HepG2 (cell line): Measurements from ENCODE around the gene DDX20. TPM values are rescaled to one million over a fixed set of nuclear protein-coding genes. Genes with fewer than 3 reads are reported as not detected.
A peak's percentile ranks its signal among the peaks of the same experiment; 100 is the strongest.

Experiments used
- ATAC-seq: fragments of 200-7000 bp; cut with Tn5 transposase; 3 replicates; pipeline ENCODE4 v1.9.1; 2020; ENCODE audit warnings: mild to moderate bottlenecking, moderate library complexity
- BruUV-seq: library from RNA; stranded (reverse); fragments of 400-500 nt; replicated peaks from 2 replicates; lab custom pipeline; 2021; lab: Mats Ljungman, UMichigan
- CTCF ChIA-PET: fragments of 300-600 bp; formaldehyde crosslinking; extraction: SDS; loops from one replicate; lab custom pipeline; 2021; ENCODE audit warnings: low total read pairs, inconsistent platforms, low intra/inter-chr PET ratio; lab: Yijun Ruan, JAX
- POLR2A ChIA-PET: fragments of 350-600 bp; sonication (Branson Sonifier 250); formaldehyde crosslinking; loops from one replicate; lab custom pipeline; 2020; ENCODE audit warnings: antibody characterized with exemption, inconsistent platforms; lab: Yijun Ruan, JAX
- DNase-seq: peaks from one replicate; pipeline ENCODE4 v3.0.0-alpha.2; 2015; ENCODE audit warnings: low spot score
- FAIRE-seq: peaks from 3 replicates; lab custom pipeline; 2011; peaks lifted over from hg19 to GRCh38; lab: Jason Lieb, UNC
- H2AFZ ChIP-seq: one replicate; pipeline ENCODE4 v1.6.1; 2011; ENCODE audit warnings: low read length, inconsistent platforms
- H3K27ac ChIP-seq: fragments of 300-600 bp; 3 replicates; pipeline ENCODE4 v1.8.0; 2011; ENCODE audit warnings: mixed run types, mild to moderate bottlenecking, mixed read lengths, low read length, inconsistent platforms; ENCODE audit not compliant: insufficient read depth; ENCODE audit errors: extremely low read length
- H3K27me3 ChIP-seq, 2 experiments: fragments of 200-600 bp in 1 of 2; 2 replicates in 1 of 2; 3 replicates in 1 of 2; pipeline versions ENCODE4 v1.6.0 to v1.8.0; 2011; ENCODE audit warnings: low read length in 2 of 2, mild to moderate bottlenecking in 2 of 2, moderate library complexity in 2 of 2, inconsistent platforms in 1 of 2; ENCODE audit not compliant: insufficient read depth in 2 of 2, control insufficient read depth in 1 of 2
- H3K36me3 ChIP-seq, 2 experiments: fragments of 200-600 bp in 1 of 2; replicated peaks in 1 of 2; 2 replicates in 1 of 2; 3 replicates in 1 of 2; pipeline versions ENCODE4 v1.5.1 to v1.8.0; 2011; ENCODE audit warnings: low read length in 2 of 2, inconsistent platforms in 1 of 2; ENCODE audit not compliant: insufficient read depth in 2 of 2, control insufficient read depth in 1 of 2
- H3K4me1 ChIP-seq: 2 replicates; pipeline ENCODE4 v1.5.1; 2012; ENCODE audit warnings: low read length, inconsistent platforms; ENCODE audit not compliant: insufficient read depth
- H3K4me2 ChIP-seq: 2 replicates; pipeline ENCODE4 v1.6.0; 2011; ENCODE audit warnings: low read depth, low read length, inconsistent platforms
- H3K4me3 ChIP-seq, 3 experiments: fragments of 200-600 bp in 1 of 3; sonication (generic), shearing (Covaris generic) in 1 of 3; replicated peaks in 1 of 3; 2 replicates each; pipeline ENCODE4 v1.5.1; 2011 to 2016; ENCODE audit warnings: low read length in 3 of 3, inconsistent platforms in 2 of 3, low read depth in 2 of 3, mild to moderate bottlenecking in 2 of 3, control low read depth in 1 of 3, mixed read lengths in 1 of 3; ENCODE audit not compliant: insufficient read depth in 1 of 3
- H3K79me2 ChIP-seq: one replicate; pipeline ENCODE4 v1.6.1; 2011; ENCODE audit warnings: low read length, inconsistent platforms; ENCODE audit not compliant: insufficient read depth
- H3K9ac ChIP-seq: 2 replicates; pipeline ENCODE4 v1.6.0; 2011; ENCODE audit warnings: mild to moderate bottlenecking, low read depth, low read length, inconsistent platforms; ENCODE audit not compliant: insufficient read depth
- H3K9me3 ChIP-seq: 2 replicates; pipeline ENCODE4 v1.5.1; 2012; ENCODE audit warnings: mild to moderate bottlenecking, low read length
- H4K20me1 ChIP-seq: 2 replicates; pipeline ENCODE4 v1.6.0; 2011; ENCODE audit warnings: inconsistent platforms, mild to moderate bottlenecking, low read length, moderate library complexity; ENCODE audit not compliant: insufficient read depth
- ATF7 ChIP-seq, 2 experiments: fragments of 450-650 bp in 1 of 2; sonication (generic) in 1 of 2; formaldehyde crosslinking in 1 of 2; IDR thresholded peaks; 2 replicates each; pipeline versions ENCODE4 v1.4.0 to v1.6.1; 2016 to 2020; ENCODE audit warnings: antibody characterized with exemption in 1 of 2, mild to moderate bottlenecking in 1 of 2, missing genetic modification reagents in 1 of 2
- CHD4 ChIP-seq: fragments of 200-600 bp; sonication (generic); IDR thresholded peaks from 2 replicates; pipeline ENCODE4 v1.7.0; 2017; ENCODE audit warnings: mild to moderate bottlenecking, low read length, borderline replicate concordance
- DBP ChIP-seq: sonication (generic); formaldehyde crosslinking; IDR thresholded peaks from 2 replicates; pipeline ENCODE4 v1.4.0; 2020; ENCODE audit warnings: missing genetic modification reagents; ENCODE audit errors: not compliant biosample characterization
- FOXJ3 ChIP-seq: sonication (generic); formaldehyde crosslinking; IDR thresholded peaks from 2 replicates; pipeline ENCODE4 v1.4.0; 2020; ENCODE audit warnings: missing genetic modification reagents, mild to moderate bottlenecking, borderline replicate concordance
- IKZF1 ChIP-seq: fragments of 450-650 bp; IDR thresholded peaks from 2 replicates; pipeline ENCODE4 v1.7.1; 2016
- MTERF4 ChIP-seq: sonication (generic); formaldehyde crosslinking; IDR thresholded peaks from 2 replicates; pipeline ENCODE4 v1.8.0; 2023; ENCODE audit warnings: mild to moderate bottlenecking, missing genetic modification reagents
- MXD3 ChIP-seq: IDR thresholded peaks from 2 replicates; pipeline ENCODE4 v1.6.1; 2016; ENCODE audit warnings: mild to moderate bottlenecking, missing biosample characterization, missing genetic modification reagents
- ZNF101 ChIP-seq: sonication (generic); formaldehyde crosslinking; IDR thresholded peaks from 2 replicates; pipeline ENCODE4 v1.4.0; 2020; ENCODE audit warnings: mild to moderate bottlenecking, low read depth, missing genetic modification reagents, borderline replicate concordance
- ZNF576 ChIP-seq: sonication (generic); formaldehyde crosslinking; IDR thresholded peaks from 2 replicates; pipeline ENCODE4 v1.4.0; 2020; ENCODE audit warnings: mild to moderate bottlenecking, missing genetic modification reagents
- ZNF724P ChIP-seq: sonication (generic); formaldehyde crosslinking; IDR thresholded peaks from 2 replicates; pipeline ENCODE4 v1.8.0; 2022; ENCODE audit warnings: missing genetic modification reagents, borderline replicate concordance
- ZUFSP ChIP-seq: sonication (generic); formaldehyde crosslinking; IDR thresholded peaks from 2 replicates; pipeline ENCODE4 v1.9.0; 2021; ENCODE audit warnings: missing genetic modification reagents, mild to moderate bottlenecking, borderline replicate concordance
- WGBS: methylation state at CpG from one replicate; pipeline ENCODE4 v1.1.6; 2017; ENCODE audit warnings: low lambda C conversion rate; 5-methylcytosine and 5-hydroxymethylcytosine counted together
- in situ Hi-C: cut with HindIII; loops from 2 replicates; pipeline ENCODE4 v1.10.0; 2017; ENCODE audit warnings: low pct_unique_long_range_greater_than_20kb; ENCODE audit not compliant: extremely low pct_ligation_motif_present
- intact Hi-C: fragments of 100-400 bp; cut with micrococcal nuclease; formaldehyde crosslinking; loops from one replicate; pipeline ENCODE4 v1.10.0; 2022; ENCODE audit not compliant: unreplicated experiment
- polyA plus RNA-seq, 8 experiments: library from polyadenylated mRNA; depleted of rRNA in 3 of 8; stranded (reverse) in 7 of 8; unstranded in 1 of 8; fragments of >200 nt; fragmentation: Illumina TruSeq in 4 of 8; extraction: Trizol in 4 of 8; gene quantifications; 2 replicates each; pipeline versions ENCODE4 v1.2.1 to v1.2.3, GENCODE V29; 2011 to 2016; ENCODE audit warnings: low read depth in 4 of 8, missing spikeins in 1 of 8, mixed read lengths in 1 of 8; ENCODE audit not compliant: insufficient read depth in 1 of 8
- total RNA-seq, 5 experiments: library from RNA; depleted of rRNA; stranded (reverse); fragments of >200 nt; fragmentation: Illumina TruSeq; extraction: Trizol; gene quantifications; 2 replicates each; pipeline ENCODE4 v1.2.3, GENCODE V29; 2016; ENCODE audit warnings: low read depth in 1 of 5

DDX20 gene
- total and polyA plus RNA-seq, 2 of the 13 experiments (the other 11 are each of a cell fraction or from before 2014, with no cell fraction given) = 4.0 to 14.3 TPM

GRCh38 chr1:111734856-111735255 is 20.8 kb upstream of the DDX20 start:
- Histone ChIP-seq H3K4me2 (no peak overlapping the region), H2AFZ (no peak overlapping the region), H3K79me2 (peaks cover 18% of the 10 kb centered on the region), H3K9me3 (no peaks in the 10 kb centered on the region), H3K9ac (peak overlapping the region; percentile 68; the same call in 1 of the 2 replicates), H4K20me1 (no peaks in the 10 kb centered on the region), H3K27ac (peak overlapping the region; percentile 82), H3K36me3 (no peaks in the 10 kb centered on the region), H3K4me1 (peaks cover 95% of the 10 kb centered on the region), H3K4me3 (no peak overlapping the region), H3K27me3 (no peaks in the 10 kb centered on the region)
- FAIRE-seq (no peak), DNase-seq (no peak), ATAC-seq (no peak)
- no peak for TF ChIP-seq MTERF4
- peak; percentile 48; the same call in 1 of the 2 replicates for TF ChIP-seq ATF7 (IDR thresholded peaks at IDR 0.05)
- no peak for TF ChIP-seq ATF7 (CRISPR knock-in tag; IDR thresholded peaks at IDR 0.05)
- ChIA-PET CTCF (no interaction called here), POLR2A (interaction anchor here (0.6 kb wide), 1 partner anchor 25 kb away, joined by 3 read pairs; no protein-coding TSS in a partner anchor)
- WGBS = 91% methylated on average over 3 of the region's 3 CpGs
- intact Hi-C loops = no loop called here
- BruUV-seq = no TSS peak
- in situ Hi-C loops = no loop called here

GRCh38 chr1:111735321-111735720 is 20.4 kb upstream of the DDX20 start:
- no peak for FAIRE-seq
- peaks cover 18% of the 10 kb centered on the region for H3K79me2 ChIP-seq
- 90% methylated on average over 4 of the region's 4 CpGs for WGBS
- CTCF ChIA-PET = no interaction called here
- POLR2A ChIA-PET = no interaction called here
- no peak overlapping the region for H3K4me2 ChIP-seq
- no peak overlapping the region for H3K4me3 ChIP-seq
- H3K4me1 ChIP-seq = peaks cover 95% of the 10 kb centered on the region
- H3K27me3 ChIP-seq = no peaks in the 10 kb centered on the region
- no peaks in the 10 kb centered on the region for H3K36me3 ChIP-seq
- H3K9ac ChIP-seq = no peak overlapping the region
- no peaks in the 10 kb centered on the region for H4K20me1 ChIP-seq
- no peak overlapping the region for H2AFZ ChIP-seq
- no peak for ATAC-seq
- no peak overlapping the region for H3K27ac ChIP-seq
- no peak for DNase-seq
- intact Hi-C loops (no loop called here), in situ Hi-C loops (no loop called here)
- H3K9me3 ChIP-seq = no peaks in the 10 kb centered on the region
- BruUV-seq = no TSS peak
- TF ChIP-seq ZUFSP (CRISPR knock-in tag) = no peak
- TF ChIP-seq ZNF724P (CRISPR knock-in tag) = no peak
- no peak for TF ChIP-seq FOXJ3
- TF ChIP-seq MXD3 (CRISPR knock-in tag) = no peak
- no peak for TF ChIP-seq IKZF1
- TF ChIP-seq ZNF101 (CRISPR knock-in tag) = no peak
- 0 out of 2 replicates have a peak, but pooled peaks have one; percentile 34 for TF ChIP-seq CHD4
- no peak for TF ChIP-seq ZNF576
- TF ChIP-seq DBP = no peak
